Small intestine (tissue), 7 donors: ENCODE measurements around the gene TM2D3. TPM values are rescaled to one million over a fixed set of nuclear protein-coding genes. Genes with fewer than 3 reads are reported as not detected.

Experiments
- DNase-seq, 2 donors: peaks; one replicate each; pipeline versions ENCODE4 v3.0.0 to v3.0.0-alpha.2; 2013
- FAIRE-seq: peaks from 2 replicates; lab custom pipeline; 2012; peaks lifted over from hg19 to GRCh38; lab: Jason Lieb, UNC
- H3K27ac ChIP-seq, 3 donors: one replicate each; pipeline ENCODE4 v1.5.1; 2013; ENCODE audit warnings: low read length in 2 of 3, mild to moderate bottlenecking in 2 of 3, control low read depth in 1 of 3, inconsistent platforms in 1 of 3, low read depth in 1 of 3, moderate library complexity in 1 of 3
- H3K27me3 ChIP-seq, 3 donors: one replicate each; pipeline ENCODE4 v1.6.1; 2013; ENCODE audit warnings: low read length in 3 of 3, inconsistent platforms in 1 of 3; ENCODE audit not compliant: control insufficient read depth in 3 of 3, insufficient read depth in 3 of 3
- H3K36me3 ChIP-seq, 3 donors: one replicate each; pipeline ENCODE4 v1.6.1; 2013; ENCODE audit warnings: low read length in 3 of 3, inconsistent platforms in 1 of 3, low read depth in 1 of 3, mild to moderate bottlenecking in 1 of 3, moderate library complexity in 1 of 3; ENCODE audit not compliant: control insufficient read depth in 3 of 3, insufficient read depth in 2 of 3
- H3K4me1 ChIP-seq, 3 donors: one replicate each; pipeline ENCODE4 v1.6.1; 2013; ENCODE audit warnings: low read length in 2 of 3, inconsistent platforms in 1 of 3, low read depth in 1 of 3, mild to moderate bottlenecking in 1 of 3, moderate library complexity in 1 of 3; ENCODE audit not compliant: control insufficient read depth in 3 of 3, insufficient read depth in 2 of 3
- H3K4me3 ChIP-seq, 3 donors: one replicate each; pipeline ENCODE4 v1.5.1; 2013; ENCODE audit warnings: low read length in 3 of 3, control low read depth in 1 of 3, inconsistent platforms in 1 of 3, low read depth in 1 of 3, mild to moderate bottlenecking in 1 of 3, moderate library complexity in 1 of 3
- H3K9me3 ChIP-seq, 2 donors: one replicate each; pipeline ENCODE4 v1.6.1; 2013; ENCODE audit warnings: low read depth in 1 of 2, low read length in 1 of 2; ENCODE audit not compliant: control insufficient read depth in 2 of 2, insufficient read depth in 1 of 2
- WGBS, 3 donors: extraction: QIAGEN DNeasy Blood & Tissue Kit; methylation state at CpG; one replicate each; pipeline ENCODE4 v1.1.7; 2013; 5-methylcytosine and 5-hydroxymethylcytosine counted together
- polyA plus RNA-seq, 4 donors: library from polyadenylated mRNA; stranded (reverse) in 3 of 4; unstranded in 1 of 4; fragments of 200-250 nt in 3 of 4; fragments of 120-200 nt in 1 of 4; gene quantifications; one replicate each; pipeline versions ENCODE4 v1.2.1 to v1.2.3, GENCODE V29; 2013
- donor health status: healthy with polysubstance abuse.
- donor health status: control.
- donor health status: control.
- donor health status: Bipolar disorder and iron deficiency.
- donor health status: healthy.

TM2D3 gene
- polyA plus RNA-seq, 4 donors = 19.0 to 47.6 (median 31.5) TPM

GRCh38 chr15:101612676-101613075, 39.5 kb downstream of the TM2D3 start:
- FAIRE-seq = no peak

DNA sequence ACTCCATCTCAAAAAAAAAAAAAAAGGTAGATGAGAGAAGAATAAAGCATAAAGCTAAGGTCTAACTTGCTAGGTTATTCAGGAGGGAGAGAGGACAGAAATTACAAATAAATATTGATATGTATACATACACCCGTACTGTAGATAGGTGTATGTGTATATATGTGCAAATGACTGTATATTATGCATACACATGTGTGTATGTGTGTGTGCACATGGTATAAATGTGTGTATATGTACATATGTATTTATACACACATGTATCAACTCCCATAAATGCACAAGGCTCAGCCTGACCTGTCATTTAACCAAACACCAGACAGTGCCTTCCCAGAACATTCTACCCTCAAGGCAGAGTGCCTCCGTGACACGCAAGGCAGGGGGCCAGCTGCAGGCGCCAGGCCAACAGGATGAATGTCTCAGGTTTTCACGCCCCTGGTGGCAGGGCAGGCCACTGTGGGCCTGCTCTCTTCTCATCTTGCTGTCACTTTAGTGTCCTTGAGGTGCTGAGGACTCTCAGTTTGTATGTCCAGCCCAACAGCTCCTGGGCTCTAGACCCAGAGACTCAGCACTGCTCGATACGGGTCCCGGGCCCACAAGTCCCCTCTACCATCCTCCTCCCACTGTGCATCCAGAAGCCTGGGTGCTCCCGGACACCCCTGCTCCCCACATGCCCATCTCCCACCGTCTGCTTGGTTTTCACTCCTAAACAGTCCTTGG, 40.4 kb downstream of the TM2D3 start:
- no peak overlapping the region for H3K4me3 ChIP-seq
- H3K36me3 ChIP-seq = no peaks in the 10 kb centered on the region
- H3K4me1 ChIP-seq = peaks cover 0 to 24% (median 0%) of the 10 kb centered on the region in 3 donors
- no peak for FAIRE-seq
- H3K9me3 ChIP-seq = no peaks in the 10 kb centered on the region
- no peaks in the 10 kb centered on the region for H3K27me3 ChIP-seq
- no peak for DNase-seq
- no peak overlapping the region for H3K27ac ChIP-seq
- 87 to 91% (median 89%) methylated on average over 10 of the region's 10 CpGs for whole genome bisulfite sequencing, 3 donors

More at GRCh38 chr15:101612676-101613075, 39.5 kb downstream of the TM2D3 start:
- Histone ChIP-seq H3K9me3 (no peaks in the 10 kb centered on the region), H3K4me1 (peaks cover 0 to 25% (median 0%) of the 10 kb centered on the region in 3 donors), H3K36me3 (no peaks in the 10 kb centered on the region), H3K4me3 (no peak overlapping the region), H3K27me3 (no peaks in the 10 kb centered on the region), H3K27ac (no peak overlapping the region)
- 85 to 89% (median 88%) methylated on average over 9 to 11 of the region's 11 CpGs for WGBS, 3 donors
- DNase-seq = no peak

DNA sequence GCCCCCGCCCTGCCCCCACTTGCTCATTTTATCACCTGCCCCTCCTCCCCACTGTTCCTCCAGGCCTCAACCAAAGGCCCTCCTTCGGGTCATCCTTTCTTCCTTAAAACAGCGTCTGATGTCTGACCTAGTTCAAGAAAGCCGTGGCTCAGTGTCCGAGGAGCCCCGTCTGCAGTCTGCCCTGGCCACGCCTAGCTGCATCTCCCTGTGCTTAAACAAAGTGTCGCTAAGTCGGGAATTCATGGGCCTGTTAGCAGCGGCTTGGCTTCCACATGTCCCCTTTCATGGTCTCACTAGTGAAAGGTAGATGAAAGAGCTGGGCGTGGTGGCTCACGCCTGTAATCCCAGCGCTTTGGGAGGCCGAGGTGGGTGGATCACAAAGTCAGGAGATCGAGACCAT, 41.2 kb downstream of the TM2D3 start:
- FAIRE-seq = no peak
- WGBS, 3 donors = 79 to 90% (median 86%) methylated on average over 15 of the region's 15 CpGs
- no peak for DNase-seq

DNA sequence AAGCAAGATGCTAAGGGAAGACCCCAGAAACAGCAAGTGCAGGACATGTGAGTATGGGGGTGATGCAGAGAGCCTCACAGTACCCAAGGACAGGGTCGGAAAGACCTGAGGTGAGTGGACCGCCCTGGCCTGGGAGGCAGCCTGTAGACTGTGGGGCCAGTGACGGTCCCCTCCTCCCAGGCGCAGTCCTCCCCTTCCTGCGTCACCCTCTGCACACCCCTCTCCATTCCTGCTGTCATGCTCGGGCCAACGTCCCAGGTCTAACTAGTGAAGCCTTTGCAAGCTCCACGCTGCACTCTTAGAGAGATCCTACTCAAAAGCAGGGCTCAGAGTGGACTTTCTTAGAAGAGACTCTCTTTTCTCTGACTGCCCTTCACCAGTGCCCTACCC, 41.6 kb downstream of the TM2D3 start:
- FAIRE-seq (no peak), DNase-seq (no peak)
- no peak overlapping the region for H3K27ac ChIP-seq
- H3K36me3 ChIP-seq = no peaks in the 10 kb centered on the region
- H3K9me3 ChIP-seq = no peaks in the 10 kb centered on the region
- no peak overlapping the region for H3K4me3 ChIP-seq
- H3K4me1 ChIP-seq = peaks cover 0 to 13% (median 0%) of the 10 kb centered on the region in 3 donors
- H3K27me3 ChIP-seq = no peaks in the 10 kb centered on the region
- 93 to 96% (median 94%) methylated on average over 7 to 8 of the region's 8 CpGs for WGBS, 3 donors

More for the DNA sequence above, 41.2 kb downstream of the TM2D3 start:
- Histone ChIP-seq H3K4me3 (no peak overlapping the region), H3K27ac (no peak overlapping the region), H3K4me1 (peaks cover 0 to 17% (median 0%) of the 10 kb centered on the region in 3 donors), H3K27me3 (no peaks in the 10 kb centered on the region), H3K36me3 (no peaks in the 10 kb centered on the region), H3K9me3 (no peaks in the 10 kb centered on the region)

- Histone ChIP-seq H3K27ac (no peak overlapping the region), H3K4me1 (peaks cover 0 to 11% (median 0%) of the 10 kb centered on the region in 3 donors), H3K36me3 (no peaks in the 10 kb centered on the region), H3K4me3 (no peak overlapping the region), H3K9me3 (no peaks in the 10 kb centered on the region), H3K27me3 (no peaks in the 10 kb centered on the region)
- WGBS, 3 donors = 85 to 88% (median 85%) methylated on average over 23 of the region's 23 CpGs
- no peak for DNase-seq
- FAIRE-seq = no peak
Observed at GRCh38 chr15:101609742-101610610, 42.2 kb downstream of the TM2D3 start.

DNA sequence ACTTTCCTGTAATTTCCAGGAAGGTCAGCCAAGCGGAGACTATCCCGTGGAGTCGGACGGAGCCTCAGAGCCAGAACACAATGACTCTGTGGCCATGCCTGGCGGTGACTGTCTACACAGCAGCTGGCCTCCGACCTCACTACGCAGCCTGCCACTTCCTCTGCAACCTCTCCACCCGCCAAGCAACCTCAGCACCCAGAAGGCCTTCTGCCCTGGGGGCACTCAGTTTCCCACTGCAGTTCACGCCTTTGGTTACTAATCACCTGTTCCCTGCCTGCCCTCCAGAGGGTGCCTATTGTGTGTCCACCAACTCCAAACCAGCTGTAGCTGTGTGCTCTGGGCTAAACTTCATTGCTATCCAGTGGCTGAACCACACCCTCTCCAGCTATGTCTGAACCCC, 44.0 kb downstream of the TM2D3 start:
- WGBS, 3 donors = 76 to 91% (median 89%) methylated on average over 9 of the region's 9 CpGs
- no peak for FAIRE-seq

DNA sequence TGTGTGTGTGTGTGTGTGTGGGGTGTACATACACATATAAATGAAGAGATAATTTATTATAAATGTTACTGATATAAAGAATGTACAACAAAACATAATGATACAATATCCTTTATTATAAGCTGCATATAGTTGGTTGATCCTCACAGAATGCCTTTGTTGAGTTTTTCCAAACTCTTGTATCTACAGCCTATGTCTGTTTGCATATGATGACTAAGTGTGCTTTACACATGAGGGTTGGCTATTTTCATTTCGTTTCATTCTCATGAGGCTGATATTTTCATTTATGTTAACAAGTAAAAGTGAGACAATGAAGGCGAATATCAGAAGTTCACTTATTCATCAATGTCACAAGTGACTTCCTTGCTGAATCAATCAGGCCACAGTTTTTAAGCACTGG, 45.1 kb downstream of the TM2D3 start:
- WGBS, 3 donors = 49 to 65% (median 53%) methylated on average over 2 of the region's 2 CpGs
- FAIRE-seq (no peak), DNase-seq (no peak)
- no peaks in the 10 kb centered on the region for H3K36me3 ChIP-seq
- H3K4me3 ChIP-seq = no peak overlapping the region
- H3K9me3 ChIP-seq = peaks cover 0 to 5% of the 10 kb centered on the region in 2 donors
- H3K4me1 ChIP-seq = no peaks in the 10 kb centered on the region
- no peaks in the 10 kb centered on the region for H3K27me3 ChIP-seq
- H3K27ac ChIP-seq = no peak overlapping the region

More for the DNA sequence above, 44.0 kb downstream of the TM2D3 start:
- Histone ChIP-seq H3K4me3 (no peak overlapping the region), H3K36me3 (no peaks in the 10 kb centered on the region), H3K9me3 (peaks cover 0 to 5% of the 10 kb centered on the region in 2 donors), H3K4me1 (peaks cover 0 to 4% (median 0%) of the 10 kb centered on the region in 3 donors), H3K27ac (no peak overlapping the region), H3K27me3 (no peaks in the 10 kb centered on the region)
- DNase-seq = no peak

- 86 to 89% (median 87%) methylated on average over 4 of the region's 4 CpGs for WGBS, 3 donors
- no peaks in the 10 kb centered on the region for H3K36me3 ChIP-seq
- FAIRE-seq = no peak
- H3K4me1 ChIP-seq = no peaks in the 10 kb centered on the region
- no peak overlapping the region for H3K4me3 ChIP-seq
- no peak overlapping the region for H3K27ac ChIP-seq
- DNase-seq = peak in 1 of 2 donors; percentile 39
- H3K27me3 ChIP-seq = no peaks in the 10 kb centered on the region
- H3K9me3 ChIP-seq = peaks cover 0 to 5% of the 10 kb centered on the region in 2 donors
Observed at GRCh38 chr15:101604124-101604874, 47.9 kb downstream of the TM2D3 start.
